ENCODE measurements around the gene TLE5.
"Not testable (repeated sequence)": the region's sequence is repeated elsewhere in the genome, so short reads cannot be mapped to it uniquely, and the experiment has no call there.

Gene TLE5

GRCh38 chr19:3015126-3016057 lies 46.9 kb downstream of the TLE5 start:
- 0 out of 2 replicates have a peak, but pooled peaks cover 1% of the 10 kb centered on the region for H3K27me3 ChIP-seq (replicated peaks; ENCODE audit: control insufficient read depth, insufficient read depth, low read length)
- no peaks in the 10 kb centered on the region for H3K36me3 ChIP-seq (ENCODE audit: control insufficient read depth, insufficient read depth, low read length)
- TF ChIP-seq, protein P1, sequence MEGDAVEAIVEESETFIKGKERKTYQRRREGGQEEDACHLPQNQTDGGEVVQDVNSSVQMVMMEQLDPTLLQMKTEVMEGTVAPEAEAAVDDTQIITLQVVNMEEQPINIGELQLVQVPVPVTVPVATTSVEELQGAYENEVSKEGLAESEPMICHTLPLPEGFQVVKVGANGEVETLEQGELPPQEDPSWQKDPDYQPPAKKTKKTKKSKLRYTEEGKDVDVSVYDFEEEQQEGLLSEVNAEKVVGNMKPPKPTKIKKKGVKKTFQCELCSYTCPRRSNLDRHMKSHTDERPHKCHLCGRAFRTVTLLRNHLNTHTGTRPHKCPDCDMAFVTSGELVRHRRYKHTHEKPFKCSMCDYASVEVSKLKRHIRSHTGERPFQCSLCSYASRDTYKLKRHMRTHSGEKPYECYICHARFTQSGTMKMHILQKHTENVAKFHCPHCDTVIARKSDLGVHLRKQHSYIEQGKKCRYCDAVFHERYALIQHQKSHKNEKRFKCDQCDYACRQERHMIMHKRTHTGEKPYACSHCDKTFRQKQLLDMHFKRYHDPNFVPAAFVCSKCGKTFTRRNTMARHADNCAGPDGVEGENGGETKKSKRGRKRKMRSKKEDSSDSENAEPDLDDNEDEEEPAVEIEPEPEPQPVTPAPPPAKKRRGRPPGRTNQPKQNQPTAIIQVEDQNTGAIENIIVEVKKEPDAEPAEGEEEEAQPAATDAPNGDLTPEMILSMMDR (IDR thresholded peaks at IDR 0.05; ENCODE audit: insufficient read depth, low read length, poor library complexity, severe bottlenecking): no peak
- DNase-seq (ENCODE audit: extremely low read depth, insufficient read length): no peak
- no peak overlapping the region for H3K4me3 ChIP-seq (replicated peaks; ENCODE audit: low read depth, low read length)

DNA sequence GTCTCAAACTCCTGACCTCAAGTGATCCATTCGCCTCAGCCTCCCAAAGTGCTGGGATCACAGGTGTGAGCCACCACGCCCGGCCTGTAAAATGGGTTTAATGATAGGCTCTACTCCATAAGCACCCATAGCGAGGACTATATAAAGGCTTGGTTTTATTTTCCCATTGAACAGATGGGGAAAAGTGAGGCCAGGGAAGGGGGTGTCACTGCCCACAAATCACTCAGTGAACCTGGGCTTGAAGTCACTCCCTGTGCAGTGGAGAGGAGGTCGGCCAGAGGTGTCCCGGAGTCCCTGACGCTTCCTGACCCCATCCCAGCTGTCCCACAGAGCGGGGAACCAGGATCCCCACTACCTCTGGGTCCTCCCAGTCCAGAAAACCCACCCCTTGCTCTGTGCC lies 48.2 kb downstream of the TLE5 start:
- no peaks in the 10 kb centered on the region for H3K36me3 ChIP-seq (ENCODE audit: control insufficient read depth, insufficient read depth, low read length)
- no peak for DNase-seq (ENCODE audit: extremely low read depth, insufficient read length)
- TF ChIP-seq, protein P1 (IDR thresholded peaks at IDR 0.05; ENCODE audit: insufficient read depth, low read length, poor library complexity, severe bottlenecking): no peak
- no peak overlapping the region for H3K4me3 ChIP-seq (replicated peaks; ENCODE audit: low read depth, low read length)
- H3K27me3 ChIP-seq (replicated peaks; ENCODE audit: control insufficient read depth, insufficient read depth, low read length): 0 out of 2 replicates have a peak, but pooled peaks cover 1% of the 10 kb centered on the region

DNA sequence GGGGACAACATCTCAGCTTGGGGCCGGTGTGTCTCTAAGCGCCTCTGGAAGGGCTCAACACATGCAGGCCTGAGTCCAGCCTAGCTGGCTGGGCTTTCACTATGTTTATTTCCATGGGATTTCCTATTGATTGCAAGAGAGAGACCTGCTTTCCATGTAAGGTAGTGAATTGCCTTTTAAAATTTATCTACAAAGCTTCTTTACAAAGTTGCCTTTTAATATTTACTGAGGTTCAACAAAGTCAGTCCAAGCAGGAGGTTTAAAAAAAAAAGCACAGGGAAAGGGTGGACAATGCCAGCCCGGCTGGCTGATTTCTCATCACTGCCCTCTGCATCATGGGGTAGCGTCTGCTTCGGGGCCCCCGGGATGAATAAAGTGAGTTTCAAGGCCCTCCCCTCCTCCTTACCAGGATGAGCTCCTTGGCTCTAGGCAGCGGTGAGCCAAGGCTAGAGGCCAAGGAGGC lies 49.0 kb downstream of the TLE5 start:
- DNase-seq (ENCODE audit: extremely low read depth, insufficient read length): no peak
- H3K4me3 ChIP-seq (replicated peaks; ENCODE audit: low read depth, low read length): no peak overlapping the region
- TF ChIP-seq, protein P1 (IDR thresholded peaks at IDR 0.05; ENCODE audit: insufficient read depth, low read length, poor library complexity, severe bottlenecking): no peak
- no peaks in the 10 kb centered on the region for H3K36me3 ChIP-seq (ENCODE audit: control insufficient read depth, insufficient read depth, low read length)
- 0 out of 2 replicates have a peak, but pooled peaks cover 1% of the 10 kb centered on the region for H3K27me3 ChIP-seq (replicated peaks; ENCODE audit: control insufficient read depth, insufficient read depth, low read length)

DNA sequence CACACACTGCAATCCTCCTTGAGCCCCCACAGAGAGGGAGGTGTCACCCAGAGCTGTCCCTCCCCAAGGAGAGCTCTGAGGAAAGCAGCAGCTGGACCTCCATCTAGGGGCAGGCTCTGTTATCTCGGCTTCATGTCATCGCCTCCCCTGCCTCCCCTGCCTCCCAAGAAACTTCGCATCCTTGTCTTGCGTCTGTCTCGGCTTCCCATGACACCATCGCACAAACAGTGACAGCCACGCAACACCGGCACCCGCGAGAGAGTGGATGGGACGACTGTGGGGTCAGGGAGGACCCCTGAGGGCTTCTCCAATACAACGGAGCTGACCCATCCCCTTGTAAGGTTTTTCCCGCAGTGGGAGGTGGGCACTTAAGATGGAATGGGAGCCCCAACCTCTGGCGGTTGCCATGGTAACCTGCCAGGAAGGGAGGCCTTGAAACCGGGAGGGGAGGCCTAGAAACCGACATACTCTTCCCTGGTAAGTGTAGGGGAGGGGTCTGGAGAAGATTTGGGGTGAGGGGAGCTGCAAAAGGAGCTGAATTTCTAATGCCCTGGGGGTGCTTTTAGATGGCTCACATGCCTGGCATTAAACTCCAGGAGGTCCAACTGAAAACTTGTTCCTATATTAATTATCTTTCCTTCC lies 49.6 kb downstream of the TLE5 start:
- TF ChIP-seq, protein P1 (IDR thresholded peaks at IDR 0.05; ENCODE audit: insufficient read depth, low read length, poor library complexity, severe bottlenecking): no peak
- no peak for DNase-seq (ENCODE audit: extremely low read depth, insufficient read length)
- Histone ChIP-seq H3K27me3 (replicated peaks; ENCODE audit: control insufficient read depth, insufficient read depth, low read length) (0 out of 2 replicates have a peak, but pooled peaks cover 1% of the 10 kb centered on the region), H3K4me3 (replicated peaks; ENCODE audit: low read depth, low read length) (no peak overlapping the region), H3K36me3 (ENCODE audit: control insufficient read depth, insufficient read depth, low read length) (no peaks in the 10 kb centered on the region)

GRCh38 chr19:3012059-3012458 lies 50.2 kb downstream of the TLE5 start:
- H3K4me3 ChIP-seq (replicated peaks; ENCODE audit: low read depth, low read length); H3K27me3 ChIP-seq (replicated peaks; ENCODE audit: control insufficient read depth, insufficient read depth, low read length); H3K36me3 ChIP-seq (ENCODE audit: control insufficient read depth, insufficient read depth, low read length); DNase-seq (ENCODE audit: extremely low read depth, insufficient read length): not testable (repeated sequence)

DNA sequence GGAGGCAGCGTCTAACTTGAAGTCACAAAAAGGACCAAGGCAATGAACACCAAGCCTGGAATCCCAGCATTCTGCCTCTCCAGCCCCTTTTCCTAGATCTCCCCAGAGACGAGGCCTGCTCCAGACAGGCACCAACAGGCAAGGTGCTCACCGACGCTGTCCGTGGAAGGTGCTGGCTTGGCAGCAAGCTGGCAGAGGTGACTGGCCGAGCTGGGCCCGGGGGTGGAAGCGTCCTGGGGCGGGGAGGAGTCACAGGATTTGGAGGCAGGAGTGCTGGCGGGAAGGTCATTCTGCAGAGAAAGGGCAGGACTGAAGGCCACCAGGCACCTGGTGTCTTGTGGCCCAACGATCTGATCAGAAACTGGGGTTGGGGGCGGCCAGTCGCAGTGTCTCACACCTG lies 51.4 kb downstream of the TLE5 start:
- H3K36me3 ChIP-seq (ENCODE audit: control insufficient read depth, insufficient read depth, low read length): no peaks in the 10 kb centered on the region
- TF ChIP-seq, protein P1 (IDR thresholded peaks at IDR 0.05; ENCODE audit: insufficient read depth, low read length, poor library complexity, severe bottlenecking): no peak
- no peak for DNase-seq (ENCODE audit: extremely low read depth, insufficient read length)
- 0 out of 2 replicates have a peak, but pooled peaks cover 1% of the 10 kb centered on the region for H3K27me3 ChIP-seq (replicated peaks; ENCODE audit: control insufficient read depth, insufficient read depth, low read length)
- H3K4me3 ChIP-seq (replicated peaks; ENCODE audit: low read depth, low read length): no peak overlapping the region
